Neural crest cell (in vitro differentiated cells): Measurements from ENCODE around the gene IFITM10. TPM values are rescaled to one million over a fixed set of nuclear protein-coding genes. Genes with fewer than 3 reads are reported as not detected.

Experiments
- DNase-seq: peaks from one replicate; pipeline ENCODE4 v3.0.0; 2021; ENCODE audit warnings: low read depth, mixed read lengths, low spot score
- H3K27ac Mint-ChIP-seq: one replicate; pipeline ENCODE4 v1.8.0; 2021; ENCODE audit warnings: mild to moderate bottlenecking, mixed read lengths; ENCODE audit not compliant: unreplicated experiment
- H3K27me3 Mint-ChIP-seq: 2 replicates; pipeline ENCODE4 v1.8.0; 2021; ENCODE audit warnings: low read depth, mild to moderate bottlenecking, mixed read lengths
- H3K36me3 Mint-ChIP-seq: 2 replicates; pipeline ENCODE4 v1.8.0; 2021; ENCODE audit warnings: low read depth, mild to moderate bottlenecking, mixed read lengths
- H3K4me1 Mint-ChIP-seq: 2 replicates; pipeline ENCODE4 v1.8.0; 2021; ENCODE audit warnings: mixed read lengths
- H3K4me3 Mint-ChIP-seq: one replicate; pipeline ENCODE4 v1.8.0; 2021; ENCODE audit warnings: mild to moderate bottlenecking, mixed read lengths
- H3K9me3 Mint-ChIP-seq: 2 replicates; pipeline ENCODE4 v1.8.0; 2021; ENCODE audit warnings: mixed read lengths
- total RNA-seq: library from RNA; stranded (reverse); gene quantifications from 2 replicates; pipeline ENCODE4 v1.2.1, GENCODE V29; 2021
- TF ChIP-seq, protein P1 (sequence below): fragments of 200-600 bp; sonication (generic); conservative IDR thresholded peaks from 2 replicates; pipeline ENCODE4 v1.5.0; 2021; ENCODE audit warnings: antibody characterized with exemption, mild to moderate bottlenecking

Gene IFITM10
- total RNA-seq, 1 donor from 2014 or later = not detected

DNA sequence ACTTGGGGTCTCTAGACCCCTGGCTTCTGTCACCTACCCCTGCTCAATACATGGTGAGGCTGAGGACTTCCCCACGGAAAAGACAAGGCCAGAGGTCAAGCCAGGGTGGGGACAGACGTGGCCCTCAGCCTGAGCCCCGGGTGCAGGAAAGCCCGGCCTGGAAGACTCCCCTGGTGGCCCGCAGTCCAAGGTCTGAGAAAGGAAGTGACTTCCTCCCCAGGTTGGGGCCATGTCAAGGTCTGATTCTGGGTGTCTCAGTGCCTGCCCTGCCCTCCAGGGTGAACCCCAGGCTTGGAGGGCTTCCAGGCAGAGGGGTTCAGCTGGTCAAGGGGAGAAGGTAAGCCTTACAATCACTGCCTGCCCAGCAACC is 9.4 kb upstream of the IFITM10 start:
- Mint-ChIP-seq H3K36me3 (no peaks in the 10 kb centered on the region), H3K27ac (no peak overlapping the region), H3K27me3 (no peaks in the 10 kb centered on the region), H3K4me1 (peaks cover 5% of the 10 kb centered on the region), H3K4me3 (peak overlapping the region; percentile 34), H3K9me3 (no peaks in the 10 kb centered on the region)
- DNase-seq = no peak
- TF ChIP-seq, protein P1, sequence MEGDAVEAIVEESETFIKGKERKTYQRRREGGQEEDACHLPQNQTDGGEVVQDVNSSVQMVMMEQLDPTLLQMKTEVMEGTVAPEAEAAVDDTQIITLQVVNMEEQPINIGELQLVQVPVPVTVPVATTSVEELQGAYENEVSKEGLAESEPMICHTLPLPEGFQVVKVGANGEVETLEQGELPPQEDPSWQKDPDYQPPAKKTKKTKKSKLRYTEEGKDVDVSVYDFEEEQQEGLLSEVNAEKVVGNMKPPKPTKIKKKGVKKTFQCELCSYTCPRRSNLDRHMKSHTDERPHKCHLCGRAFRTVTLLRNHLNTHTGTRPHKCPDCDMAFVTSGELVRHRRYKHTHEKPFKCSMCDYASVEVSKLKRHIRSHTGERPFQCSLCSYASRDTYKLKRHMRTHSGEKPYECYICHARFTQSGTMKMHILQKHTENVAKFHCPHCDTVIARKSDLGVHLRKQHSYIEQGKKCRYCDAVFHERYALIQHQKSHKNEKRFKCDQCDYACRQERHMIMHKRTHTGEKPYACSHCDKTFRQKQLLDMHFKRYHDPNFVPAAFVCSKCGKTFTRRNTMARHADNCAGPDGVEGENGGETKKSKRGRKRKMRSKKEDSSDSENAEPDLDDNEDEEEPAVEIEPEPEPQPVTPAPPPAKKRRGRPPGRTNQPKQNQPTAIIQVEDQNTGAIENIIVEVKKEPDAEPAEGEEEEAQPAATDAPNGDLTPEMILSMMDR = no peak

DNA sequence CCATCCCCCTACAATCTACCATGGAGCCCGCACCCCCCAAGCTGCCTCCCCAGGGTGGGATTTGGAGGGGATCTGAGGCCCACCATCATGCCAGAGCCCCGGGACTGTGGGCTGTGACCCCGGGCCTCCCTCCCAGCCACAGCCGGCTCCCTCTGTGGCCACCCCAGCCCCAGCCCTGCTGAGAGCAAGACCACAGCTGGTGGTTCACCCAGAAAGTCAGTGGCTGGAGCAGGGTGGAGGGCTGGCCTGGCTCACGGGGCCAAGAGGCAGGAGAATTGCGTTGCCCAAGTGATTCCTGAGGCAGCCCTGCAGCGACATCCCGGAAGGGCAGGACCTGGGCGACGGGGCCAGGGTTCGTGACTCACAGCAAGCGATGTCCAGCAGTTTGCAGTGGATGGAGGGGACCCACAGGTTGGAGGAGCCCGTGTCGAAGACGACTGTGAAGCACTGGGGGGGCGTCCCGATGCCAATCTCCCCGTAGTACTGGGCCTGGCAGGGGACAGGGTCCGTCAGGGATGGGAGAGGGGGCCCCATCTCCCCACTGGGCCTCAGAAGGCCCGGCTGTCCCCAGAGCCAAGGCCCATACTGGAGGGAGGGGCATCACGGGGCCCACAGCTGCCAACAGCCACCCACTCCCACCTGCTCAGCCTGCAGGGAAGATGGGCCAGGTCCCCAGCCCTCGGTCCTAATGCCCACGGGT is 8.9 kb upstream of the IFITM10 start:
- Mint-ChIP-seq H3K4me3 (peak overlapping the region; percentile 34), H3K27me3 (no peaks in the 10 kb centered on the region), H3K9me3 (no peaks in the 10 kb centered on the region), H3K36me3 (no peaks in the 10 kb centered on the region), H3K4me1 (peaks cover 2% of the 10 kb centered on the region), H3K27ac (no peak overlapping the region)
- DNase-seq = no peak
- TF ChIP-seq, protein P1 = no peak

DNA sequence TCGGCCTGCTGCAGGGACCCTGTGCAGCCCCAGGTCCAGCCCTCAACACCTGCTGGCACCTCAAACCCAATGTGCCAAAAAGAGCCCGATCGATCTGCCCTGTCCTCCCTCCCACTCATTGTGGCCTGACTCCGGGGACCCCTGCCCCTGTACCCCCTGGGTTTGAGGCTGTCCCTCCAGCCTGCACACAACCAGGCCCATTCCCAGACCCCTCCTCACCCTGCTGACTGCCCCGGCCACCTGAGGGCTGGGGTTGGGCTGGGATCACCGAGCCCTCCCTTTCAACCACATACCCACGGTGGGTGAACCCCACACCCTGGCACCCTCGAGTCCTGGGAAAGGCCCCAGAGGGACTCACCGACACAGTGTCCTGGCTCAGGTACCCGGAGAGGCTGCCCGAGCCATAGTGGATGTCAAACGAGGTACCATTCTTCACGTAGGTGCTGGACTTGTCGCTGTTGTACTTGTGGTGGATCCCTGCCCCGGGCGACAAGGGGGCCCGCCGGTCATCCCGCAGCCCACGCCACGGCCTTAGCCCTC is 8.3 kb upstream of the IFITM10 start:
- TF ChIP-seq, protein P1 = no peak
- Mint-ChIP-seq H3K9me3 (no peaks in the 10 kb centered on the region), H3K36me3 (no peaks in the 10 kb centered on the region), H3K4me3 (no peak overlapping the region), H3K27me3 (no peaks in the 10 kb centered on the region), H3K27ac (no peak overlapping the region), H3K4me1 (no peaks in the 10 kb centered on the region)
- no peak for DNase-seq

DNA sequence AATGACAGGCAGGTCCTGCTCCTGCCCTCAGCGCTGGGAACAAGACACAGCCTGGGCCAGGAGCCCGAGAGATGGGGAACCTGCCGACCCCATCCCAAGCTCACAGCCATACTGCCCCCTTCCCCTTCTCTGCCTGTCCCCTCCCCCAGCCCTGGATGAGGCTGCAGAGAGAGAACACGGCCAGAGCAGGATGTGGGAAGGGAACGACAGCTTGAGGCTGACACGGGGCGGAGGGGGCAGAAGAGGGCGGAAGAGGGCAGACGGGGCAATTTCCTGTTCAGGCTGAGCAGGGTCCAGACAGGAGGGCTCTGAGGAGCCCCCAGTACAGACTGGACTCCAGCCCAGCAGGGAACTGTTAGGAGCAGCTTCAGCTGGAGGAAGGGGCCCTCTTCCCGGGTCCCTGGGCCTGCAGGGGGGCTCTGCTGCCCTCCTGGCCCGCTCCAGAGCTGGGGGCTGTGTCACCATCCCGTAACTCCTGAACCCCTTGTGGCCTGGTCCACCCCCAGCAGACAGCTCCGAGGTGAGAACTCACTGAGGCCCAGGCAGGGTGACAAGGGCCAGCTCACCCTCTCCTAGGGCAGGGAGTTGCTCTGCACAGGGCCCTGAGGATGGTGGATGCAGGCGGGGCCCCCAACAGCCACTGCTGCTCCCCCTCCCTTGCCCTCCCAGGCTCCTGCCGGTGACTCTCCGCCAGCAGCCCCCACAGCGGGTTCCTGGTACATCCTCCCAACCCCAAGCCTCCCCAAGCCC is 7.6 kb upstream of the IFITM10 start:
- TF ChIP-seq, protein P1 = no peak
- no peak for DNase-seq
- Mint-ChIP-seq H3K9me3 (no peaks in the 10 kb centered on the region), H3K27me3 (no peaks in the 10 kb centered on the region), H3K4me1 (no peaks in the 10 kb centered on the region), H3K27ac (no peak overlapping the region), H3K4me3 (no peak overlapping the region), H3K36me3 (no peaks in the 10 kb centered on the region)

DNA sequence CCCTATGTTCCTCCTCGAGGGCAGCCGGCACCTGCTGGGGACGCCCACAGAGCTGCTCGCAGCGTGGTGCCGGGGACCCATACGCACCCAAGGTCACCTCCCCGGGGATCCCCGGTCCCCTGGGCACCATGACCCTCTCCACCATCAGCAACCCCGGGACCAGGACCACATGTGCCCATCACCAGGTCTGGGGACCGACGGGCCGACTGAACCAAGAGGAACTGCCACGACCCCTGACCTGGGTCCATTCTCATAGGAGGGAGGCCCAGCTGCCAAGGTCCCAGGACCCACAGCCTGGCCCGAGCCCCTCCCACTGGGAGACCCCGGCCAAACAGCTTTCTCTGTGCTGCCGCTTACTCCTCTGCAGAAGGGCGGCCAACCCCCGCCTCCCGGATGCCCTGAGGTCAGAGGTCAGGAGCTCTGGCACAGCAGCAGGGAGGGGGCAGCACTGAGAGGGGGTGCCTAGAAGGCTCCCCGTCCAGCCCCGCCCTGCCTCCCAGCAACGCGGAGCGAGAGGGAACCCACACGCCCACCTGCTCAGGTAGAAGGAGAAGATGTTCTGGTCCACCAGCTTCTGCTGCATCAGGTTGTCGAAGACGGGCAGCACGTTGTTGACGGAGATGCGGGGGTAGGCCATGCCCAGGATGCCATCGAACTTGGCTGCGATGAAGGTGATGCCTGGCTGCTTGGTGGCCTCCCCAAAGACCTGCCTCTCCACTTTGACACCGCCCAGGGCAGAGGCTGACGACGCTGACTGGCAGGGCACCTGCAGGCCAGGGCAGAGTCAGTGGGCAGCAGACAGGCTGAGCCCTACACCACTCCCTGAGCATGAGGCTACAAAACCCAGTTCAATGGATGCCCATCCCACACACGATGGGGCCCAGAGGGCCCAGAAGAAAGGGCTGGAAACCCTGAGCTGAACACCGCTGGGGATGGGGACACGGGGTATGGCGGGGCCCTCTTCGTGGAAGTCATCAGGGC is 6.7 kb upstream of the IFITM10 start:
- Mint-ChIP-seq H3K4me1 (no peaks in the 10 kb centered on the region), H3K4me3 (no peak overlapping the region), H3K27ac (no peak overlapping the region), H3K36me3 (no peaks in the 10 kb centered on the region), H3K27me3 (no peaks in the 10 kb centered on the region), H3K9me3 (no peaks in the 10 kb centered on the region)
- TF ChIP-seq, protein P1 = no peak
- no peak for DNase-seq
